Neutrophil (primary cell): Measurements from ENCODE around the gene CAMK1D.

Experiments used
- H3K27ac ChIP-seq: fragments of 200-600 bp; sonication (generic); 2 replicates; pipeline ENCODE4 v1.5.1; 2016; ENCODE audit warnings: mild to moderate bottlenecking, moderate library complexity
- H3K27me3 ChIP-seq: fragments of 200-600 bp; sonication (generic); 2 replicates; pipeline ENCODE4 v1.6.0; 2016; ENCODE audit warnings: mild to moderate bottlenecking
- H3K36me3 ChIP-seq: fragments of 200-600 bp; sonication (generic); 2 replicates; pipeline ENCODE4 v1.5.1; 2017
- H3K4me1 ChIP-seq, 2 experiments: fragments of 200-600 bp in 1 of 2; sonication (generic) in 1 of 2; 1 replicate in 1 of 2; 2 replicates in 1 of 2; pipeline versions ENCODE4 v1.5.1 to v1.6.1; 2013 to 2016; ENCODE audit warnings: low read depth in 1 of 2, low read length in 1 of 2, mild to moderate bottlenecking in 1 of 2, moderate library complexity in 1 of 2; ENCODE audit not compliant: control insufficient read depth in 1 of 2, insufficient read depth in 1 of 2
- H3K4me3 ChIP-seq, 2 experiments: fragments of 200-600 bp in 1 of 2; sonication (generic) in 1 of 2; 1 replicate in 1 of 2; 2 replicates in 1 of 2; pipeline ENCODE4 v1.5.1; 2013 to 2016; ENCODE audit warnings: low read depth in 1 of 2, low read length in 1 of 2, mild to moderate bottlenecking in 1 of 2, moderate library complexity in 1 of 2
- H3K9me3 ChIP-seq: fragments of 200-600 bp; sonication (generic); 2 replicates; pipeline ENCODE4 v1.5.1; 2016
- CTCF ChIP-seq: fragments of 200-600 bp; sonication (generic); IDR thresholded peaks from 2 replicates; pipeline ENCODE4 v1.5.1; 2016; ENCODE audit warnings: antibody characterized with exemption

CAMK1D gene

DNA sequence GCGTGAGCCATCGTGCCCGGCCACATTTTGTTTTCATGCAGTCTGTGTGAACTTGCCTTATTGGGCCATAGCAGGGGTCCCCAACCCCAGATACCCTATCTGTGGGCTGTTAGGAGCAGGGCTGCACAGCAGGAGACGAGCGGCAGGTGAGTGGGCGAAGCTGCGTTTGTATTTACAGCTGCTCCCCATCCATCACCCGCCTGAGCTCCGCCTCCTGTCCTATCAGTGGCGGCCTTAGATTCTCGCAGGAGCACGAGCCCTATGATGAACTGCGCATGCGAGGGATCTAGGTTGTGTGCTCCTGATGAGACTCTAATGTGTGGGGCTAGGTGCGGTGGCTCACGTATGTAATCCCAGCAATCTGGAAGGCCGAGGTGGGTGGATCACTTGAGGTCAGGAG lies 293.9 kb downstream of the CAMK1D start:
- H3K36me3 ChIP-seq, result no peaks in the 10 kb centered on the region
- H3K9me3 ChIP-seq, result no peaks in the 10 kb centered on the region
- H3K4me3 ChIP-seq, result no peak overlapping the region
- no peaks in the 10 kb centered on the region for H3K4me1 ChIP-seq
- no peak for TF ChIP-seq CTCF
- no peak overlapping the region for H3K27ac ChIP-seq
- no peaks in the 10 kb centered on the region for H3K27me3 ChIP-seq

GRCh38 chr10:12644380-12645144 lies 295.2 kb downstream of the CAMK1D start:
- Histone ChIP-seq H3K27me3 (no peaks in the 10 kb centered on the region), H3K27ac (no peak overlapping the region), H3K4me1 (no peaks in the 10 kb centered on the region), H3K9me3 (no peaks in the 10 kb centered on the region), H3K4me3 (no peak overlapping the region), H3K36me3 (no peaks in the 10 kb centered on the region)
- no peak for TF ChIP-seq CTCF

- no peaks in the 10 kb centered on the region for H3K27me3 ChIP-seq
- H3K4me3 ChIP-seq, result no peak overlapping the region
- no peaks in the 10 kb centered on the region for H3K9me3 ChIP-seq
- H3K36me3 ChIP-seq, result no peaks in the 10 kb centered on the region
- TF ChIP-seq CTCF, result no peak
- no peaks in the 10 kb centered on the region for H3K4me1 ChIP-seq
- no peak overlapping the region for H3K27ac ChIP-seq
Measured at GRCh38 chr10:12645449-12645848, 296.1 kb downstream of the CAMK1D start.

DNA sequence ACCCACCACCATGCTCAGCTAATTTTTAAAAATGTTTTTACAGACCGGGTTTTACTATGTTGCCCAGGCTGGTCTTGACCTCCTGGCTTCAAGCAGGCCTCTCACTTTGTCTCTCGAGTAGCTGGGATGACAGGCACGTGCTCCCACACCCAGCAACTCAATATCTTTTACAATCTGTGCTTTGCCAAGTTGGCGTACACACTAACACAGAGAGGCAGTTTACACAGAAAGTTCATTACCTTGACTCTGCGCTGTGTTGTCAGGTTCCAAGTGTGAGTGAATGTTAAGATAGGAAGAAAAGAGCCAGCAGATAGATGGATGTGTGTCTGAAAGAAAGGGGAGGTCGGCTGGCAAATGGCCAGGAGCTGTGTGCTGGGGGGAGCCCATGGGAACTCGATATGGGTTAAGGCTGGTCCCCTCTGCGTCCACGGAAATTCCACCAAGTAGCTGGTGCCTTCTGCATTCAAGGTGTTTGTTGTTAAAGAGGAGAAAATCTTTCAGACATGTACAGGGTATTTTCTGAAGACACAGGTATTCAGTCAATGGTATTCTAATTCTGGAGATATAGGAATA lies 299.8 kb downstream of the CAMK1D start:
- H3K27ac ChIP-seq, result no peak overlapping the region

DNA sequence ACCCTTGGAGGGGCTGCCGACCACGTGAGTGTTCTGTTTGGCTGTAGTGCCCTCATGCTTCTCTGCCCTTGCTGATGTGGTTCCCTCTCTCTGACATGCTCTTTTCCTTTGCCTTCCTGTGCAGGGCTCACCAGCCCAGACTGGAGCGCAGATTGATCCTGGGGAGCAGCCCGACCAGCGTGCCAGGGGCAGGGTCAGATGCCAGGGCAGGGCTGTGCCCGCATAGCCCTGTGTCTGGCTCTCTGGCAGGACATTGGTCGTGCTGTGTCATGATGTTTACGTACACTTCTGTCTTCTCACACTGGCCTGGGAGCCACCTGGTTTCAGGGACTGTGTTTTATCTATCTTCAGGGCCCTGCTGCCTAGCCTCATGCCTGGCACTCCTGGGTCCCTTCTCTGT lies 300.8 kb downstream of the CAMK1D start:
- TF ChIP-seq CTCF, result no peak
- H3K27me3 ChIP-seq, result no peaks in the 10 kb centered on the region
- no peak overlapping the region for H3K27ac ChIP-seq
- H3K36me3 ChIP-seq, result no peaks in the 10 kb centered on the region
- no peaks in the 10 kb centered on the region for H3K9me3 ChIP-seq
- H3K4me1 ChIP-seq, result no peaks in the 10 kb centered on the region
- H3K4me3 ChIP-seq, result no peak overlapping the region

More for the DNA sequence above, 299.8 kb downstream of the CAMK1D start:
- no peaks in the 10 kb centered on the region for H3K36me3 ChIP-seq
- H3K9me3 ChIP-seq, result no peaks in the 10 kb centered on the region
- no peak overlapping the region for H3K4me3 ChIP-seq
- TF ChIP-seq CTCF, result no peak
- H3K4me1 ChIP-seq, result no peaks in the 10 kb centered on the region
- no peaks in the 10 kb centered on the region for H3K27me3 ChIP-seq
